Measurements from ENCODE around the gene ENTPD8.

ENTPD8 gene

DNA sequence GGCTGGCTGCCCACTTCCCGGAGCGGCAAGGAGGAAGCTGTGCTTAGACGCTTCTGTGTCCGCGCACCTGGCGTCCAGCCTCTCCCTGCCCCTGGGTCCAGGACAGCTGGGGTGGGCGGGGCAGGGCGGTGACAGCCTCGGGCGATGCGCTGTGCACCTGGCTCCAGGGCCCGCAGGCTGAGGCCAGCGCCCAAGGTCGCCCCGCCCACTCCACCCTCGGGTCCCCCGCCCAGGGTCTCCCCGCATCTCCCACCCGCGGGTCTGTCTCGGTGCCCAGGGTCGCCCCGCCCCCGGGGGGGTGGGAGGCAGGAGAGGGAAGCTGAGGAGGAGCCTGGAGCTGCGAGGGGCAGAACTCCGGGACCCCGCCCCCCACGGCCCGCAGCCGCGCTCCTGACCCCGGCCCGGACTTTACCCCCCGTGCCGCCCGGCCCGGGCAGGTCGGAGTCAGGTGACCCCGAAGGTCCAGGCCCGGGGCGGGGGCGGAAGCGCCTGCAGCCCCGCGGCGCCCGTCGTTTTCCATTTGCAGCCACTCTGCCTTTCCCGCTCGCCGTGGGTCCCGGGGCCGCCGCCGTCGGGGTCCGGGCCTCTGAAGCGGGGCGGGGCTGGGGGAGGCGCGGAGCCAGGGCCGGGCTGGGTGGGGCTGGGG, at the start of gene ENTPD8:
Gene ENTPD8 (minus strand): TSS at position 69 of the 646 bp plus-strand sequence. CDS start 3,072 bp downstream, outside the sequence.
- DNase-seq: no peak

- DNase-seq: no peak
These were observed 49.5 kb upstream of the ENTPD8 start for GRCh38 chr9:137490532-137491186.

DNA sequence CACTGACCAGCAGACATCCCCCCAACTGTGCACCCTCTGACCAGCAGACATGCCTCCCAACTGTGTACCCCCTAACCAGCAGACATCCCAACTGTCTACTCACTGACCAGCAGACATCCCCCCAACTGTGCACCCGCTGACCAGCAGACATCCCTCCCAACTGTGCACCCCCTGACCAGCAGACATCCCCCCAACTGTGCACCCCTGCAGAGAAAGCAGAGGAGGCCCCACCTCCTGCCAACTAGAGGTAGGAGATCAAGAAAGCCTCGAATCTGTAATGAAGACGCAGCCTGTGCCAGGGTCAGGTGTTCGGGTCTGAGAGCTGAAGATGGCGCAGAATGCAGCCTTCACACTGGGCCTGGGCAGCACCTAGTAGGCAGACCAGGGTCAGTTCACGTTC, 47.7 kb upstream of the ENTPD8 start:
- no peak for DNase-seq

DNA sequence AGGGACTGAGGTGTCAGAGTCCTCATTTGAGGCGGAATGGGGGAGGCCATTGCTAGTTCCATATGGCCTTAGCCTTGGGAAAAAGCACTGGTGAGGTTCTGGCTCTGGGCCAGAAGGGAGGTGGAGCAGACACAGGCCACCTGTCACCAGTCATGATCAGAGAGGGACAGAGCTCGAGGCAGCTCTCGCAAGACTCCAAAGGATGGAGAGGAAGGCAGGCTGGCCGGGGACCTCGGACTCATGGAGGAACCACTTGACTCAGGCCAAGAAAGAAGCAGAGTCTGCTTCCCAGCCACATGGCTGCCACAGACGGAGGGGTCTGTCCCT, 47.1 kb upstream of the ENTPD8 start:
- DNase-seq: no peak

DNA sequence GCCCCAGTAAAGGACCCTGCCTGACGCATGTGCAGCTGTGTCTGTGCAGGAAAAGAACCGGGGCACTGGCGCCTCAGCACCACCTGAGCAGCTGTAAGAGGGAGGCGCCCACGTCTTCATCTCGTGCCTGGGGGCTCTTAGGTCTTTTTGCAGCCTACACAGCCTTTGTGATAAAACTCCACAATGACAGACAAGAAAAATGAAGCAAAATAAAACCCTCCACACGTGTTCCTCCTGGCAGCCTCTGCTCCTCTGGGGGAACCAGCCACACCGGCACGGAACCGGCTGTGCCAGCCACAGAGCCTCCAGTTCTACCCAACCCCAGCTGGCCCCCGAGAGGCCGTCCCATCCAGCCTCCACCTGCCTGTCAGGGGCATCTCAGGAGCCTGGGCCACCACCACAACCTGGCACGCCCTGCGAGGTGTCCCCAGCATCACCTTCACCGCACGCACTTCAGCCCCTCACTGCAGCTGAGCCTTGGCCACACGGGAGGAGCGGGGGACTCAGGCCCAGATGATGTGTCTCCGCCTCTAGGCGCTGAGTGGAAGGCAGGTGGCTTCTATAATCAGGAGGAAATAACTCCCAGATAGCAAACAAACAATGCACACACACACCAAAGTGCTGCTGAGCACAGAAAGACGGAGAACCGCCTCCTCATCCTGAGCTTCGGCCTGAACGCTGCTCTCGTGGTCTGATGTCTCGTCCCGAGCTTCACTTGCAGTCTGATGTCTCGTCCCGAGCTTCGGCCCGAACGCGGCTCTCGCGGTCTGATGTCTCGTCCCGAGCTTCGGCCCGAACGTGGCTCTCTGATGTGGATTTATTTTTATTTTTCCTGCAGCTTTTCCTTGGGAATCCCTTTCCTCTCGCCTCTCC, 46.5 kb upstream of the ENTPD8 start:
- DNase-seq: no peak

DNA sequence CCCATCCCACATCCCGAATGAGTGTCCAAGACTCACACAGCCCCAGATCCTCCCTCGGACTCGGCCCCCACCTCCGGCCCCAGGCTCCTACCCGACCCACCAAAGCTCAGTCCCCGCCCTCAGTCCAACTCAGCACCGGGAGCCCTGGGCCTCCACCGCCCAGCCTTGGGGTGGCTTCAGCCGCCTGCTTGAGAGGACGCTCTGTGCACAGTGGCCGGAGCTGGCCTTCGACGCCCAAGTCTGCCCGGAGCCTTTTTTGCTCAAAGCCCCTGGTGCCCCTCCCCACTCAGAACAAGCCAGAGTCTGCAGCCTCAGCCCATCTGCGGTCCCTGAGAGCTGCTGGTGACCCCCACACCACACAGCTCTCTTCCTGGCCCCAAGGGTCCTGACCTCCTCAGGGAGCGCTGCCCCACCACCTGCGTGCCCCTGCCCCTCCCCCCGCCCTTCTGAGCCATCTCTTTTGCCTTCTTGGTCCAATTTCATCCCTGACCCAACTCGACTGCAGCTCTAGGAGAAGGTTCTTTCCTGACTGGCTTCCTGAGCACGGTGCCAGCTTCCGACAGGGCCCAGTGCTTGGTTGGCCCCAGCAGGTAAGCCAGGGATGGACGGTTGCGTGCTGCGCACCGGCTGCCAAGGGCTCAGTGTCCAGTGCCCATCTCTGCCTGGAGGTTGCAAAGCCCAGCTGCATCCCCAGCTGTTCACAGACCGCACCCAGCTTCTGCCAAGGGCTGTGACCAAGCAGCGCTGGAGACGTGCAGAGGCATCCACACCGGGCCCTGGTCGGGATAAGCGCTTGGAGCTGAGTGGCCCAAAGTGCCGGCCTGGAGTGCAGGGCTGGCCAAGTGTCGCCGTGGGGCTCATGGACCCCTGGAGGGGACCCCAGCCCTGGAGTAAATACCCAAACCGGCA, 45.6 kb upstream of the ENTPD8 start:
- no peak for DNase-seq

DNA sequence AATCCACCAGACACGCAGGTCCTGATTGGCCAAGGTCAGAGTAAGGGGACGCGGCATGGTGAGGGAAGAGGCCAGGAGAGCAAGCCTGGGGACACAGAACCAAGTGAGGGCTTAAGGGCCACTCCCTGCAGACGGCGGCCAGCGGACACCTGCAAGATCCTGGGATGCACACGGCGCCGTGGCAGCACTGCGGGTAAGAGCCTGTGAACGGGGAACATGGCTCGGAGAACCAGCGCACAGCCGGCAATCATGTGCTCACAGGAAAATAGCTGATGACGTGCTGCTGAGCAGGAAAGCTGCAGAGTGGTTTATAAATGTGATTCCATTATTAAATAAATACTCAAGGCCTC, 45.0 kb upstream of the ENTPD8 start:
- DNase-seq: no peak

- DNase-seq: no peak
These were observed 44.4 kb upstream of the ENTPD8 start for GRCh38 chr9:137485343-137486140.

- no peak for DNase-seq
These were observed 43.6 kb upstream of the ENTPD8 start for GRCh38 chr9:137484551-137485315.

DNA sequence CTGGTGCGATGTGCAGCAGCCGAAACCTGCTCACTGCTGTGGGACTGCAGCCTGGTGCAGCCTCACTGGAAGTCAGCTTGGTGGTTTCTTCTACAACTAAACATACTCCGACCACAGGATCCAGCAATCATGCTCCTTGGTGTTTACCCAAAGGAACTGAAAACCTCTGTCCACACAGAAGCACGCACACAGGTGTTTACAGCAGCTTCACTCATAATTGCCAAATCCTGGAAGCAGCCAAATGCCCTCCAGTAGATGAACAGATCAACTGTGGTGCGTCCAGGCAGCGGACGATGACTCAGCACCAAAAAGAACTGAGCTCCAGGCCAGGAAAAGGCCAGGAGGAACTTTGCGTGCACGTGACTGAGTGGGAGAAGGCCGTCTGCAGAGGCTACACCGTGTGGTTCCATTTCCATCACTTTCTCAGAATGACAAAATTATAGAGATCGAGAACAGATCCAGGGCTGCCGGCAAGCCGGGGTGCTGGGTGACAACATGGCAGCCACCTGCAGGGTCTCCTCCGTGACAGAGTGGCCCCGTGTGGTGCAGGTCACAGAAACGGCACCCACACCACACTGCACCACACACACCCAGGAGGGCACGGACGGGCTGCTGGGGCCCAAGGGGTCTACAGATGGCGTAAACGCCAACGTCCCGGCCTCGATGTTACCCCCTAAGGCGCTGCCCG, 41.1 kb upstream of the ENTPD8 start:
- DNase-seq: peak; percentile 64

- DNase-seq: no peak
These were observed 39.8 kb upstream of the ENTPD8 start for GRCh38 chr9:137480686-137481683.

GRCh38 chr9:137479892-137480685, 38.9 kb upstream of the ENTPD8 start:
- DNase-seq: no peak

- DNase-seq: no peak
These were observed 38.1 kb upstream of the ENTPD8 start for GRCh38 chr9:137478962-137479861.

DNA sequence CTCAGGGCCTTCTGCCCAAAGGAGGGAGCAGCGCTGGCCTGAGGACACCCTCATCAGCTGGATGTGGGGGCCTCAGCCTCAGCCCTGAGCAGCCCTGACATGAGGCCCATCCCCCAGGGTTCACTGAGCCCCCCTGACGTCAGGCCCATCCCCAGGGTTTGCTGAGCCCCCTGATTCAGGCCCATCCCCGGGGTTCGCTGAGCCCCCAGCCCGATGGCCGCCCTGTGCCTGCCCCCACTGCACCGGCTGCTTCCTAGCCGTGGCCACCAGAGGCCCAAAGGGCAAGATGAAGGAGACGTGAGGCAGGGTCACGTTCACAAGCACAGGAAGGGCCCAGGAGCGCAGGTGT, 37.4 kb upstream of the ENTPD8 start:
- DNase-seq: no peak

DNA sequence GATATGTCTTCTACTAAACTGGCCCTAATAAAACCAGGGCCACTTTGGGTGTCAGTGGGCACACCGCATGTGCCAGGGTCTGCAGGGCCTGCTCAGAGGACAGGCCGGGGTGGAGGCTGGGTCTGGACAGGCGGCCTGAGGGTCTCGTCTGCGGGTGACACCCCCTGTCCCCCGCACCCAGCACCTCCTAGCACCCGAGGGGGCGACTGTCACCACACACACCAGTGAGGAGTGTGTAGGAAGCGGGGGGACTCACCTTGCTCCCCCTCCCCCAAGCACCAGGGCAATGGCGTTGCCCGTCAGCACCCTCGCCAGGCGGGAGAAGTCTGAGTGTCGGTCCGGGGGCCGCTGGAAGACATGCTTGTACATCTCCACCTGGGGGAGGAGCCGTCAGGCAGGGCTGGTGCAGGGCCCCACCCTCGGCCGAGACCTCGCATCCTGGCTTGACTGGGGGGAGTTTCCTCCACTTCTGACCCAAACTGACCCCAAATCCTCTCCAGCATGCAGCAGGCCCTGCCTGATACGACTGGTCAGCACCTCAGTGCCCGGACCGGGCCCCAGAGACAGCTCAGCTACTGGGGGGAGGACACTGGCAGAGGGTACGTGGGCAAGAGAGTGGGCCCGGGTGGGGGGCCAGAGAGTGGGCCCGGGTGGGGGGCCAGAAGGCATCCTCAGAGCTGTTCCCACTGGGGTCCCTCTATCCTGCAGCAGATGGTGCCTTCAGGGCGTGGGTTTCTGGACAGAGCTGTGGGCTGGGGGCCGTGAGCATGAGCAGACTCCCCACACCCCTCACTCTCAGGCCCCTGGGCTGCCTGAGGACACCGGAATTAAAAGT, 36.8 kb upstream of the ENTPD8 start:
- no peak for DNase-seq

DNA sequence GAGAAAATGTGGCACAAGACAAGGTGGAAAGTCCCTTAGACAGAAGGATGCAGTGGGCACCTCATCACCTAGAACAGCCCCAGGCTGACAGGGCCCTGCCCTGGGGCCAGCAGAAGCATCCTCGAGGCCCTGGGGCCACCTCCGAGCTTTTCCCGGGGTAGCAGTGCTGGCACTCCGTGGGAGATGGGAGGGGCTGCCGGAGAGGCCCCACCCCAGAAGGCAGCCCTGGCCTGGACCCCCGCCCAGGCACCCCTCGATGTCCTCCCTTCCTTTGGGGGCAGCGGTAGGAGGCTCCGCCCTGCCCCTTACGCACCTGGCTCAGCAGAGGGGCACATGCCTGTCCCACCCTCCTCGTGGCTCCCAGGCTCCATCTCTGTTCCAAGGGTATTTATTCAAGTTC, 35.7 kb upstream of the ENTPD8 start:
- DNase-seq: no peak

DNA sequence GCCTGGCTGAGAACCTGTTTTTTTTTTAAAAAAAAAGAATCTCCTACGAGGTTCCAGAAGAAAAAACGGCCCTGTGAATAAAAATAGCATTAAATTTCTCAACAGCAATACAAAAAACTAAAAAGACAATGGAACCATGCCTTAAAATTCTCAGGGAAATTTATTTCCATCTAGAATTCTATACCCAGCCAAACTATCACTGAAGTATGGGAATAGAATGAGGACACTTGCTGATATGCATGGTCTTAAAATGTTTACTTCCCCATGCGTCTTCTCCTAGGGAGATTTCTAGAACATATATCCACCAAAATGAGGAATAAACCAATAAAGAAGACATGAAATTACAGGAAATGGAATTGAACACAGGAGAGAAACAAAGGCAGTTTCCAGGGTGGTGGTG, 34.5 kb upstream of the ENTPD8 start:
- DNase-seq: no peak

Data from amniotic stem cell (primary cell).